K562 (cell line): ENCODE data around the gene PHYHD1. TPM values are rescaled to one million over a fixed set of nuclear protein-coding genes. Genes with fewer than 3 reads are reported as not detected.

Source experiments
- CUX1 ChIP-seq: fragments of 200-800 bp; sonication (Bioruptor generic); IDR thresholded peaks from 2 replicates; pipeline ENCODE4 v1.6.1; 2016; ENCODE audit warnings: missing genetic modification characterization, missing compliant biosample characterization
- EGR1 ChIP-seq: fragments of 450-650 bp; conservative IDR thresholded peaks from 2 replicates; pipeline ENCODE4 v1.6.1; 2017; ENCODE audit warnings: mild to moderate bottlenecking
- MNT ChIP-seq, 2 experiments: fragments of 450-650 bp; conservative IDR thresholded peaks; 2 replicates each; pipeline ENCODE4 v1.6.1; 2017; ENCODE audit warnings: mild to moderate bottlenecking in 2 of 2, moderate library complexity in 2 of 2
- USF2 ChIP-seq: sonication (generic); formaldehyde crosslinking; IDR thresholded peaks from 2 replicates; pipeline ENCODE4 v1.5.0; 2020; ENCODE audit warnings: missing genetic modification reagents
- ZC3H4 ChIP-seq: sonication (generic); formaldehyde crosslinking; IDR thresholded peaks from 2 replicates; pipeline ENCODE4 v1.9.0; 2021; ENCODE audit warnings: missing genetic modification reagents, borderline replicate concordance
- ZSCAN32 ChIP-seq: fragments of 450-650 bp; formaldehyde crosslinking; IDR thresholded peaks from 2 replicates; pipeline ENCODE4 v1.4.0; 2020; ENCODE audit warnings: mild to moderate bottlenecking, moderate library complexity
- polyA plus RNA-seq, 8 experiments: library from polyadenylated mRNA; depleted of rRNA in 4 of 8; stranded (reverse) in 5 of 8; unstranded in 3 of 8; fragments of >200 nt; fragmentation: Nextera tagmentation in 2 of 8; fragmentation: Illumina TruSeq in 1 of 8; extraction: Ambion mirVana in 2 of 8; extraction: Trizol in 1 of 8; gene quantifications; 2 replicates each; pipeline versions ENCODE4 v1.2.1 to v1.2.3, GENCODE V29; 2011 to 2014; ENCODE audit warnings: inconsistent platforms in 1 of 8, missing spikeins in 1 of 8
- total RNA-seq, 7 experiments: library from RNA; depleted of rRNA in 6 of 7; stranded (reverse); fragments of >200 nt in 6 of 7; fragmentation: Illumina TruSeq in 2 of 7; extraction: Trizol in 2 of 7; gene quantifications; 2 replicates each; pipeline versions ENCODE4 v1.2.1 to v1.2.3, GENCODE V29; 2011 to 2021; ENCODE audit warnings: low replicate concordance in 1 of 7
- TF ChIP-seq, protein P1 (sequence below): sonication (generic); formaldehyde crosslinking; IDR thresholded peaks from 2 replicates; pipeline ENCODE4 v1.8.1; 2023; ENCODE audit warnings: missing genetic modification reagents, mild to moderate bottlenecking, borderline replicate concordance
- TF ChIP-seq, protein P2 (sequence below), 3 experiments: fragments of 200-800 bp in 1 of 3; fragments of 250-450 bp in 1 of 3; fragments of 450-650 bp in 1 of 3; sonication (Bioruptor Pico) in 1 of 3; sonication (Bioruptor generic) in 1 of 3; formaldehyde crosslinking in 1 of 3; IDR thresholded peaks; 2 replicates each; pipeline versions ENCODE4 v1.6.1 to v1.8.0; 2016 to 2022; ENCODE audit warnings: mild to moderate bottlenecking in 2 of 3, missing genetic modification characterization in 2 of 3, missing compliant biosample characterization in 1 of 3, moderate library complexity in 1 of 3

PHYHD1 gene
- total and polyA plus RNA-seq, 9 of the 15 experiments (the other 6 are each of a cell fraction or from before 2014, with no cell fraction given), result 0.36 to 1.3 (median 0.80) TPM

DNA sequence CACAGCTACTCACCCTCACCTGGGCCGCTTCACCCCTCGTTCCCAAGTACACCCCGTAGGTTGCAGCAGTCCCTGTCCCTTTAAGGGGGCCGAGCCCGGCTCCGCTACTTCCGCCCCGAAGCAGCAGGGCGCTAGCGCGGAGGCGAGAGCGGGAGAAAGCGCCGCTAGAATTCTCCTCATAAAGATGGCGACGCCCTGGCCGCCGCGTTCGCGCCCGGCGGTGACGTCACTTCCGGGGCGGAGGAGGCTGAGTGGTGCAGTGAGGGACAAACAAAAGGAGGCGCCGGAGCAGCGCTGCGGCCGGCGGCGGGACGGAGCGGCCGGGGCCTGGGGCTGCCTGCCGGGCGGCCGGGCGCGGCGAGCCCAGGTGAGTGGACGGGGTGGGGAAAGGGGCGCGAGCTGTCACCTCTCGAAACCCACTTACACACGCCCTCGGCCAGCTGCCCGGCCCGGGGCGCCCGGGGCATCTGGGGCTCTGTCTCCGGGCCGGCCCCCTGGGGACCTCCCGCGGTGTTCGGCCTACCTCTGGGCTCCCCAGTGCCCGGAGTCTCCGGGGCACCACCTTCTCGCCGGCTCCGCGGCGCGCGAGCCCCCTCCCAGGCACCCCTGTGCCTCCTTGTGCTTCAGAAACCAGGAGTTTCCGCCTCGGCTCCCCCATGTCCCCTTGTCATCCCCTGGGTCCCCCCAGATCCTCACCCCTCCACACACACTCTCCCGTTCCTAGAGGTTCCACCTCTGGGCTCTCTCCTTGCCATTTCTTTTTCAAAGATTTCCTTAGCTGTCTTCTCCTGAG lies 38.7 kb upstream of the PHYHD1 start, which contains the start of the genes KYAT1 and LRRC8A (continued):
- no peak for TF ChIP-seq CUX1 (CRISPR knock-in tag)
- no peak for TF ChIP-seq USF2 (CRISPR knock-in tag)
- peak in 1 of 2 experiments; percentile 73; a peak in 3 of 4 replicates for TF ChIP-seq MNT (conservative IDR thresholded peaks at IDR 0.05)
- no peak for TF ChIP-seq ZC3H4 (CRISPR knock-in tag)
- peak; percentile 81 for TF ChIP-seq EGR1
- no peak for TF ChIP-seq ZSCAN32 (CRISPR knock-in tag)
- TF ChIP-seq, protein P1, sequence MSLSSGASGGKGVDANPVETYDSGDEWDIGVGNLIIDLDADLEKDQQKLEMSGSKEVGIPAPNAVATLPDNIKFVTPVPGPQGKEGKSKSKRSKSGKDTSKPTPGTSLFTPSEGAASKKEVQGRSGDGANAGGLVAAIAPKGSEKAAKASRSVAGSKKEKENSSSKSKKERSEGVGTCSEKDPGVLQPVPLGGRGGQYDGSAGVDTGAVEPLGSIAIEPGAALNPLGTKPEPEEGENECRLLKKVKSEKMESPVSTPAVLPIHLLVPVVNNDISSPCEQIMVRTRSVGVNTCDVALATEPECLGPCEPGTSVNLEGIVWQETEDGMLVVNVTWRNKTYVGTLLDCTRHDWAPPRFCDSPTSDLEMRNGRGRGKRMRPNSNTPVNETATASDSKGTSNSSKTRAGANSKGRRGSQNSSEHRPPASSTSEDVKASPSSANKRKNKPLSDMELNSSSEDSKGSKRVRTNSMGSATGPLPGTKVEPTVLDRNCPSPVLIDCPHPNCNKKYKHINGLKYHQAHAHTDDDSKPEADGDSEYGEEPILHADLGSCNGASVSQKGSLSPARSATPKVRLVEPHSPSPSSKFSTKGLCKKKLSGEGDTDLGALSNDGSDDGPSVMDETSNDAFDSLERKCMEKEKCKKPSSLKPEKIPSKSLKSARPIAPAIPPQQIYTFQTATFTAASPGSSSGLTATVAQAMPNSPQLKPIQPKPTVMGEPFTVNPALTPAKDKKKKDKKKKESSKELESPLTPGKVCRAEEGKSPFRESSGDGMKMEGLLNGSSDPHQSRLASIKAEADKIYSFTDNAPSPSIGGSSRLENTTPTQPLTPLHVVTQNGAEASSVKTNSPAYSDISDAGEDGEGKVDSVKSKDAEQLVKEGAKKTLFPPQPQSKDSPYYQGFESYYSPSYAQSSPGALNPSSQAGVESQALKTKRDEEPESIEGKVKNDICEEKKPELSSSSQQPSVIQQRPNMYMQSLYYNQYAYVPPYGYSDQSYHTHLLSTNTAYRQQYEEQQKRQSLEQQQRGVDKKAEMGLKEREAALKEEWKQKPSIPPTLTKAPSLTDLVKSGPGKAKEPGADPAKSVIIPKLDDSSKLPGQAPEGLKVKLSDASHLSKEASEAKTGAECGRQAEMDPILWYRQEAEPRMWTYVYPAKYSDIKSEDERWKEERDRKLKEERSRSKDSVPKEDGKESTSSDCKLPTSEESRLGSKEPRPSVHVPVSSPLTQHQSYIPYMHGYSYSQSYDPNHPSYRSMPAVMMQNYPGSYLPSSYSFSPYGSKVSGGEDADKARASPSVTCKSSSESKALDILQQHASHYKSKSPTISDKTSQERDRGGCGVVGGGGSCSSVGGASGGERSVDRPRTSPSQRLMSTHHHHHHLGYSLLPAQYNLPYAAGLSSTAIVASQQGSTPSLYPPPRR (CRISPR knock-in tag), result no peak
- TF ChIP-seq, protein P2, sequence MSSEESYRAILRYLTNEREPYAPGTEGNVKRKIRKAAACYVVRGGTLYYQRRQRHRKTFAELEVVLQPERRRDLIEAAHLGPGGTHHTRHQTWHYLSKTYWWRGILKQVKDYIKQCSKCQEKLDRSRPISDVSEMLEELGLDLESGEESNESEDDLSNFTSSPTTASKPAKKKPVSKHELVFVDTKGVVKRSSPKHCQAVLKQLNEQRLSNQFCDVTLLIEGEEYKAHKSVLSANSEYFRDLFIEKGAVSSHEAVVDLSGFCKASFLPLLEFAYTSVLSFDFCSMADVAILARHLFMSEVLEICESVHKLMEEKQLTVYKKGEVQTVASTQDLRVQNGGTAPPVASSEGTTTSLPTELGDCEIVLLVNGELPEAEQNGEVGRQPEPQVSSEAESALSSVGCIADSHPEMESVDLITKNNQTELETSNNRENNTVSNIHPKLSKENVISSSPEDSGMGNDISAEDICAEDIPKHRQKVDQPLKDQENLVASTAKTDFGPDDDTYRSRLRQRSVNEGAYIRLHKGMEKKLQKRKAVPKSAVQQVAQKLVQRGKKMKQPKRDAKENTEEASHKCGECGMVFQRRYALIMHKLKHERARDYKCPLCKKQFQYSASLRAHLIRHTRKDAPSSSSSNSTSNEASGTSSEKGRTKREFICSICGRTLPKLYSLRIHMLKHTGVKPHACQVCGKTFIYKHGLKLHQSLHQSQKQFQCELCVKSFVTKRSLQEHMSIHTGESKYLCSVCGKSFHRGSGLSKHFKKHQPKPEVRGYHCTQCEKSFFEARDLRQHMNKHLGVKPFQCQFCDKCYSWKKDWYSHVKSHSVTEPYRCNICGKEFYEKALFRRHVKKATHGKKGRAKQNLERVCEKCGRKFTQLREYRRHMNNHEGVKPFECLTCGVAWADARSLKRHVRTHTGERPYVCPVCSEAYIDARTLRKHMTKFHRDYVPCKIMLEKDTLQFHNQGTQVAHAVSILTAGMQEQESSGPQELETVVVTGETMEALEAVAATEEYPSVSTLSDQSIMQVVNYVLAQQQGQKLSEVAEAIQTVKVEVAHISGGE (CRISPR knock-in tag; IDR thresholded peaks at IDR 0.05), result peak; percentile 69 to 98 (median 88); a peak in 5 of 6 replicates
